Activated CD8-positive, alpha-beta memory T cell treated with anti-CD3 and anti-CD28 coated beads for 24 hours (primary cell): ENCODE measurements around the gene SPECC1L.

ENCODE experiments used
- DNase-seq: peaks from one replicate; pipeline ENCODE4 v3.0.0-alpha.2; 2020

SPECC1L gene

DNA sequence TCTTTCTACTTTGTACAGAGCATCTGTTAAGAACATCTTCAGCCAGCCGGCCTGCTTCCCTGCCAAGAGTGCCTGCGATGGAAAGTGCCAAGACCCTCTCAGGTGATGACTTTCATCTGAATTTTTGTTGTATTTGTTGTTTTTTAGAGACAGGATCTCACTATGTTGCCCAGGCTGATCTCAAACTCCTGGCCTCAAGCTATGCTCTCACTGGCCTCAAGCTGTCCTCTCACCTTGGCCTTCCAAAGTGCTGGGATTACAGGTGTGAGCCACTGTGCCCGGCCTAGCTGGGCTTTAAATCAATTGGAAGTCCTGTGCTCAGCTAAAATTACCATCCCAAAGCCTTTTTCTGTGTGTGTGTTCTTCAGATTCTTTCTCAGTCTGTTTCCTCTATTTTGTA lies 92.6 kb downstream of the SPECC1L start:
- no peak for DNase-seq

DNA sequence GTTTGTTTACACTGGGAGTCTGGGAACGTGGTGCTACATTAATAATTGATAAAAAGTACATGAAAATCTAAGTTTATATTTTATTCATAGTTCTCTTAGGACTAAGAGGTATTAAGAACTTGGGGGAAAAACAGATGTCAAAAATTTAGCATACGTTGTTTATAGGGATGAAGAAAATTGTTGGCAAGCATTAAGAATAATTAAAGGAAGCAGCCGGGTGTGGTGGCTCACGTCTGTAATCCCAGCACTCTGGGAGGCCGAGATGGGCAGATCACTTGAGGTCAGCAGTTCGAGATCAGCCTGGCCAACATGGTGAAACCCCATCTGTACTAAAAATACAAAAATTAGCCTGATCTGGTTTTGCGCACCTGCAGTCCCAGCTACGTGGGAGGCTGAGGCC lies 96.1 kb downstream of the SPECC1L start:
- no peak for DNase-seq

DNA sequence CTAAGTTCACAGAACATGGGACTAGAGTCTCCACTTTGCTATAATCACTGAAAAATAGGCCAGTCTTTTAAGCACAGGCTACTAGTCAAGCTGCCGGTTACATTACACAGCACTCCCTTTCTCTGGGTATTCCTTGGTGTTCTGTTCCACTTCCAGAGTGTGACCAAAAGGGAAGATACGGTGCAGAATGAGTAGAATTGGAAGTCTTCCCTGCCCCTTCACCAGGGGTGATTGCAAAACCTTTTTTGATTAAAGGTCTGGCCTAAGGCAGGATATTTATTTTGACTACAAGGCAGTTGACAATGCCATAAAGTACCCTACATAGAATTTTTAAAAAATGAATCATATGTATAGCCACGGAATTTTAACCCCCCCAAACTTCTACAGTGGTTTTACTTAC lies 97.2 kb downstream of the SPECC1L start:
- no peak for DNase-seq

DNA sequence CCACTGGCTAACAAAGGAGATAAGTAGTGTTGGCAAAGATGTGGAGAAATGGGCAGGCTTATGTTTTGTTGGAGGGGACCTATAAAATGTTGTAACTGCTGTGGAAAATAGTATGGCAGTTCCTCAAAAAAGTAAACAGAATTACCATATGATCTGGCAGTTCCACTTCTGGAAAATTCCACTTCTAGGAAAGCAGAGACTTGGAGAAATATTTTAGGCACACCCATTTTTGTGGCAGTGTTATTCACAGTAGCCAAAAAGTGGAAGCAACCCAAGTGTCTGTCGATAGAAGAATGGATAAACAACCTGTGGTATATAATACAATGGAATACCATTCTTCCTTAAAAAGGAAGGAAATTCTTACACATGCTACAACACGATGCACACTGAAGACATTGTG lies 99.8 kb downstream of the SPECC1L start:
- no peak for DNase-seq

DNA sequence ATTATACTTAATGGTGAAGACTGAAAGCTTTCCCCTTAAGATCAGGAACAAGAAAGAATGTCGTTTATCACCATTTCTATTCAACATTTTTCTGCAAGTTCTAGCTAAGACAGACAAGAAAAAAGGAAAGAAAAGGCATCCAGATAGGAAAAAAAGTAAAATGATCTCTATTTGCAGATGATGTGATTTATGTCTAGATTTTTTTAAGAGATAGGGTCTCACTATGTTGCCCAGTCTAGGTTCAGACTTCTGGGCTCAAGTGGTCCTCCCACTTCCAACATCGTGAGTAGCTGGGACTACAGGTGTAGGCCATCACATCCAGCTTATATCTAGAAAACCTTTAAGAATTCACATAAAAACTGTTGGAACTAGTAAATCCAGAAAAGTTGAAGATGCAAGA lies 105.4 kb downstream of the SPECC1L start:
- DNase-seq, result no peak

DNA sequence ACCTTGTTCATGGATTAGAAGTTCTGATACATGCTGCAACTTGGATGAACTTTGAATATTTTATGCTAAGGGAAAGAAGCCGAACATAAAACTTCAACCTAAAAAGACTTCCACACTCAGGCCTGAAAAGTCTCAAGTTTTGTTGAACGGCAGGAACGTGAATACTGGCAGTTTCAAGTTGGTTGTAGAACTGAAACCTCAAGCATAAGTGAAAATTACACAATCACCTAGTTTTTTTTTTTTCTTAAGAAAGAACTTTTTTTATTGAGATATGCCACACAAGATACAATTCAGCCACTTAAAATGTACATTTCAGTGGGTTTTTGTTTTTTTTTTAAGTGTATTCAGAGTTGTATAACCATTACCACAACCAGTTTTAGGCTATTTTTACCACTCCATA lies 106.0 kb downstream of the SPECC1L start:
- no peak for DNase-seq

DNA sequence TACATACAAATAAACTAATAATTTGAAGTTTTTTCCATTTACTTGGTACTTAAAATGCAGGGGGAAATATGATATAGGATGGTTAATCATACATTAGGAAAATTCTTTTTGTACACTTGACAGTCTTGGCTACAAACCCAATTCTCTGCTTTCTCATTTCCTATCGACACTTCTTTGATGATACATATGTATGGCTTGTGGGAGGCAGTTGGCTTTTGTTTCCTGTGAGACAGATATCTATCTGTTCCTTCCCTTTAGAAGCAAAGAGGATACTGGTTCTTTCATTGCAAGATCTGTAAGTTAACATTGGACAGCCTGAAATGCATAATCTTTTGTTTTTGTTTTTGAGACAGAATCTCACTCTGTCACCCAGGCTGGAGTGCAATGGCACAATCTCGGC lies 108.9 kb downstream of the SPECC1L start:
- DNase-seq, result no peak

DNA sequence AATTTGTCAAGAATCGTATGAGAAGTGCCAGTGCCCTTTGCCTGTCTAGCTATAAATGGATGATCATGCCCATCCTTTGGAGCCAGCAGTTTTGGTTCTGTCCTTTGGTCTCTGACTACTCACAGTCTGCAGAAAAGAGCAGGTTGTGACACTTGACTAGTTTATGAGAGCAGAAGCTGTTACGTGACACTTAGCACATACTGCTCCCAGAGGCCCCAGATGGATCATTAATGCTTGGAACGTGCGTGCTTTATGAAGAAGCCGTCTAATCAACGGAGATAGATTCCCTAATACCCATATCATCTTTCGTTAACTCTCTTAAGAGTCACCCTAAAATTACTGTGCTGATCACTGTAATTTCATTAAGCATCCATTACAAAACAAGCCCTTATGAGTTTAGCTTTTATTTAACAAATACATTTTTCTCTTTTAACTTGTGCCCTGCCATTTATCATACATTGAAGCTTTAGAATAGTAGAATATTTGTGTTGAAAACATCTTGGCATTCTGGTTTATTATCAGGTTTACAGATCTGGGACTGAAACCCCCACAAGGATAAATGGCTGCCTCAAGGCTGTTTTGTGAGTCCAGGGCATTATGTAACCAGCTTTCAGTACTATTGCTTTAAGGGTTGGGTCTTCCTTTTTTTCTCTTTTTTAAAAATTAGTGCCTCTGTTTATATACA lies 109.7 kb downstream of the SPECC1L start:
- no peak for DNase-seq

DNA sequence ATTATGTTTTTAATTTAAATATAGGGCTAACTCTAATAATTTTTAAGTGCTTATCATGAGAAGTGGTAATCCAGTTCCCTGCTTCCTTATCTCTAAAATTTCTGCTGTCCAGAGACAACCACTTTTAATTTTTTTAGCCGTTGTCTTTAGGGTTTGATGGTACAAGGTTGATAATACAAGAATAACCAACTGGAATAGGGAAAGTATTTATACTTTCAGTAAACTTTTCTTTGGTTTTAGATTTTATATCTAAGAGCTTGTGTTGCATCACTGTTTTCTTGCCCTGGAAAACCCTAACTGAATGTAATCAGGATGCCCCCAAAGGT lies 110.2 kb downstream of the SPECC1L start:
- DNase-seq, result no peak

DNA sequence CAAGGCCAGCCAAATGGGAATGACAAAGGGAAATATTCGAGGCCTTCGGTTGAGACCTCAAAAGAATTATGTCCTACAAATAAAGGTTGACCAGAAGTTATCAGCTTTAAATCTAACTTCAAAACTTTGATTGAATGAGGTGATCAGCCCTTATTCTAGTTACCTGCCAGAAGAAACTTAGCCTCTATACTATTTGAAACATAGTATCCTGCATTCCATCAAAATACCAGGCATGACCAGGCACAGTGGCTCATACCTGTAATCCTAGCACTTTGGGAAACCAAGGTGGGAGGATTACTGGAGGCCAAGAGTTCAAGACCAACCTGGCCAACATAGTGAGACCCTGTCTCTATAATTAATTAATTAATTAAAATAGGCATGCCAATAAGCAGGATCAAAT lies 112.4 kb downstream of the SPECC1L start:
- no peak for DNase-seq

DNA sequence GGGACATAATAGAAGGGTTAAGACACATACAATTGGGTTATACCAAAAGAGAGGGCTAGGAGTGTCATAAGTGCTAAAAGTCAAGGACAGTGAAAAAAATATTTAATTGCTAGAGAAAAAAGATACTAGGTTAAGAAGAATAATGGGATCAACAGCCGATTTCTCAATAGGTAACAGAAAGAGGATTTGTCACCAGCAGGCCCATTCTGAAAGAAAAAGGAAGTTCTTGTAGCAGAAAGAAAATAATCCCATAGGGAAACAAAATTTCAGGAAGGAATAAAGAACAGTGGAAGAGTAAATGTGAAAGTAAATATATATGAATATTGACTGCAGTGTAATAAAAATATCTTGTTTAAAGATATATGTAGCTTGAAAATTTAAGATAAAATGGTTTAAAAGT lies 113.5 kb downstream of the SPECC1L start:
- no peak for DNase-seq

DNA sequence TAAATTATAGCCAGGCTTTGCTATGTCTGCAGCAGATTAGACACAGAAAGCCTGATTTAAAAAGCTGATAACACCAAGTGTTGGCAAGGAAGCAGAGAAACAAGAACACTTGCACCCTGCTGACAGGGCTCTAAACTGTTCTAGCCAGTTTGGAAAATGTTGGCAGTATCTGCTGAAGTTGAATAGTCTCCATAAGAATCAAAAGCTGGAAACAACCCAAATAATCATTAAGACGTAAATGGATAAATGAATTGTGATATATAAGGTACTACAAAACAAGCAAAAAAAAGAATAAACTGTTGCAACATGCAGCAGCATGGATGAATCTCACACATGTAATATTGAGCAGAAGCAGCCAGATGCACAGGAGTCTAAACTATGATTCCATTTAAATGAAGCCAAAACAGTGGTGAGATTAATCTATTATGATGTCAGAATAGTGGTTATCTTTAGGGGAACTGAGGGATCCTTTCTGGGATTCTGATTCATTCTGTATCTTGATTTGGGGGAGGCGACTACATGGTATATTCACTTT lies 116.4 kb downstream of the SPECC1L start:
- DNase-seq, result no peak

DNA sequence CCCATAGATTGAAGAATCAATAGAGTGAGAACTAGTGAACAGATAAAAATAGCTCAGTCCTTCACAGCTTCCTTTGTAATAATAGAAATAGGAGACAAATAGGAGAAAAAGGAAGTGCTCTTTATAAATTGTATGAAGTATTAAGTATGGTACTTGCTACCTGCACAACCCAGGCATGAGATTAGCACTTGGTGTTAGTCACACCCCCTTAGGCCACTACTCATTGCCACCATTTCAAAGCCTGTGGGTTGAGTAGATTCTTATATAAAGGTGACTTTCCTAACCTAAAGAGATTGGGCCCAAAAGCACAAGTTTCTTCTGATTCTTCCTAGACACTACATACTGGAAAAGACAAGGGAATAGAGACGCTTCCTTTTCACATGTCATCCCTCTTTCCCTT lies 119.0 kb downstream of the SPECC1L start:
- DNase-seq, result no peak

DNA sequence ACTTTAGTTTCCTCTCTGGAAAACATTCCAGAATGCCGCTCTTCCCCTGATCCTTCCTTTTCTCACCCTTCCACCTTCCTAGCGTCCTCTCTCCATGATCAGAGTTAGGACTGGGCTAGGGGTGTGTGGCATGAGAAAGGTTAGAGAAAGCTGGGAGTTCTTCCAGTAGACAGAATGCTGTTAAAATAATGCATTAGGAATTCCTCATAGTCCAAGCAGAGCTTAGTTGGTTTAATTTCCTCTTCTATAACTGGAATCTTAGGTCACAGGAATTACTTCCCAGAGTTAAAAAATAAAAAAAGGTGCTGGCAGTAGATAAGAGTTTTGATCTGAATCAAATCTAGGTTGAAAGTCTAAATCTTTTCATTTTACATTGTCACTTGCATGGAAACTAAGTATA lies 119.5 kb downstream of the SPECC1L start:
- DNase-seq, result no peak

DNA sequence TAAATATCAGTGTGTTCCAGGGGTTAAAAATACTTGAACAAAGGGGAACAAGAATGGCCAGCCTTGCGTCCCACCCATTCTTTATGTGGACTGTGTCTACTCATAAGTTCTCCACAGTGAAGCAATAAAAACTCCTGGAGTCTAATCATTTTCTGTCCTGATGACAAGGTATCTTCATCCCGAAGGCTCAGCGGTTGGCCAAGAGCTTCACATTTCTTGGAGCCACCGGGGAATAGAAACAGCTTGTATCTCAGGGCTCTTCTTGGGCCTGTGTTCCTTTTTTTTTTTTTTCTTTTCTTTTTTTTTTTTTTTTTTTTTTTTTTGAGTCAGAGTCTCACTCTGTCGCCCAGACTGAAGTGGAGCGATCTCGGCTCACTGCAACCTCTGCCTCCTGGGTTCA lies 119.9 kb downstream of the SPECC1L start:
- DNase-seq, result no peak

DNA sequence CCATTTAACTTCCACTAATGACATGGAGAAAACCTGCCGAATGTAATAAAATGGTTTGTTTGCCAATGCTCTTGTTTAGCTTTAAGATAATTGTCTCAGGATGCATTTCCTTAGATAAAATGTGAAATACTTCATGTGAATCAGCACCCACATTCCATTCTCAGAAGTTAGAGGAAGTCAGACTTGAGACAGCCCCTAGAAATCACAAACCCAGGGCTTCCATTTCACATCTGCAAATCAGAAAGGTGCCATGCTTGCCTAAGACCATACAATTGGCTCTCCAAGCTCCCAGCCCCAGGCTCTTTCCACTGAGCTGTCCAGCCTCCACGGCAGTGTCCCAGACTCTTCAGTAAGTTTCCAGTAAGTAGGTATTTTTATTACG lies 121.2 kb downstream of the SPECC1L start:
- DNase-seq, result no peak

DNA sequence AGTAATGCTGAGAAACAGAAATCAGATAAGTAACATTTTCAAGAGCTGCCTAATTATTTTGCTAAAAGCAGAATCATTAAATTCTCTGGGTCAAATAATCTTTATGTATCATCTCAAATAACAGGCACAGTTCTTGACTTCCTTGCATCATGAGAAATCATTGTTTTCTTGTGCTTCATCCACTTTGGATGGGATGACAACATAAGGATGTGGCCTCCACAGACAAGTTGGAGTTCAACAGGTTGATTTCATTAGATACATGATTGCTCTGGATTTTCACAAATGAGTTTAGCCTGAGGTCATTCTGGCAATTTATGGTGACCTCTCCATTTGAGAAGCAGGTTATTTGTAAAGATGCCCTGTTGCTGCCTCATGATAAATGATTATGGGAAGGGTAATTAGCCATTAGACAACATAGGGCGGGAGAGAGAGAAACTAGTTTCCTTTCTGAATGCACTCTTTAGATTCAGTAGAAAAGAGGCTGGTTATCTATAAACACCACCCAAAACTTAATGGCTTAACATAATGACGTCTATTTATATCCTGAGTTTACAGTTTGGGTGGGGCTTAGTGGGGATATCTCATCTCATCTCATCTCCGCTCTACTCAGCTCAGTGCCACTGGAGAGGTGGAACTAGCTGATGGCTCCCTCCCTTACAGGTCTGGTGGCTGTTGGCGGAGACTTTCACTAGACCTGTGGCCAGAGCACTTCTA lies 121.7 kb downstream of the SPECC1L start:
- DNase-seq, result no peak

DNA sequence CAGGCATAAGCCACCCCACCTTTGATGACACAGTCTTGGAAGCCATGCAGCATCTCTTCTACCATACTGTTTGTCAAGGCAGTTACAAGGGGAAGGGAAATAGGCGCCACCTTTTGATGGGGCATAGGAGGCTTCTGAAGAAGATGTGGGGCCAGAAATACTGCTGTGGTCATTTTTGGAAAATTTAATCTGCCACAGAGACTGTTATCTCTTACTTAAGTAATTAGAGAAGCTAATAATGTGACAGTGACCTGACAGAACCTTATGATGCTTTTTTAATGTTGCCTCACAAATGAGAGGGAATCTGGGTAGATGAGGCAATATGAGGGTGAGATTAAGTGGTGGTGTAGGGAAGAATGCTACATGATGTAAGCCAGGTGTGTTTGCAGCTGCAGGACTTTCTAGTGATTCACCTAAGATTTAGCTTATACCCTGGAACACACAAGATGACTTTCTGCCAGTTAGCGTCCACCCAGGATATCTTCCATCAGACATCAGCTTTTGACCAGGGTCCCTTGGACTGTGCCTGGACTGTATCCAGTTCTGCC lies 122.5 kb downstream of the SPECC1L start:
- DNase-seq, result no peak

DNA sequence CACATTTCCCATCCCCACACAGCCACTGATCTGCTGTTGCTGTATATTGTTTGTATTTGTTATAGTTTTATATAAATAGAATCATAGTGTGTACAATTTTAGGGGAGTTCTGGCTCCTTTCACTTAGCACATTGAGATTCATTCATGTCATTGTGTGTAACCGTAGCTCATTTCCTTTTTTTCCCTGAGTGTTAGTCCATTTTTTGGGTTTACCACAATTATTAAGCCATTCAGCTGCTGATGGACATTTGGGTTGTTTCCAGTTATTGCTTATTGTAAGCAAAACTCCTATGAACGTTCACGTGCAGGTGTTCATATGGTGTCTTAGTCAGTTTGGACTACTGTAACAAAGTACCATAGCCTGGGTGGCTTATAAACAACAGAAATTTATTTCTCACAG lies 123.2 kb downstream of the SPECC1L start:
- DNase-seq, result no peak

DNA sequence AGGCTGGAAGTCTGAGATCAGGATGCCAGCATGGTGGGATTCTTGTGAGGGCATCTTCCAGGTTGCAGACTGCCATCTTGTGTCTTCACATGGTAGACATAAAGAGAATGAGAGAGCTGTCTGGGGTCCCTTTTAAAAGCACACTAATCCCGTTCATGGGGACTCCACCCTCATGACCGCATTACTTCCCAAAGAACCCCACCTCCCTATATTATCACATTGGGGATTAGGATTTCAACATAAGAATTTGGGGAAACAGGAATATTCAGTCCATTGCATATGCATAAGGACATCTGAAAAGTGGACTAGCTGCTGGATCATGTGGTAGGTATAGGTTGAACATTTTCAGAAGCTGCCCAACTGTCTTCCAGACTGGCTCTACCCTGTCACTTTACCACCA lies 123.6 kb downstream of the SPECC1L start:
- no peak for DNase-seq

DNA sequence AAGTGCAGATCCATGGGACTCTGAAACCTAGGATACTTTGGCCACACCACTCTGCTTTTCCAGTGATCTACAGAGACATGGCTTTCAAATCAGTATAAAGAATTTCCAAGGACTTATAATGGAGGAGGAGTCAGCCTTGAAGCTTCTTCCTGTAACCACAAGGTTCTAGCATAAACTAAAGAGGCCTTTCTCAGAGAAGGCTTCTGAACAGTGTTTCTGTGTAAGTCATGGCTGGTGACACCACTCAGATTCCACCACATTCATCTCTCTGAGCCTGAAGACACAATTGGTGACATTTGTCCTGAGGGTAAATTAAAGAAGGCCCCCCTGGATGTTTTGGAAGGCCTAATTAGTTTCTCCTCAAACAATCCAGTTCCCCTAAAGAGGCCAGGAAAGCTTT lies 127.8 kb downstream of the SPECC1L start:
- DNase-seq, result no peak

DNA sequence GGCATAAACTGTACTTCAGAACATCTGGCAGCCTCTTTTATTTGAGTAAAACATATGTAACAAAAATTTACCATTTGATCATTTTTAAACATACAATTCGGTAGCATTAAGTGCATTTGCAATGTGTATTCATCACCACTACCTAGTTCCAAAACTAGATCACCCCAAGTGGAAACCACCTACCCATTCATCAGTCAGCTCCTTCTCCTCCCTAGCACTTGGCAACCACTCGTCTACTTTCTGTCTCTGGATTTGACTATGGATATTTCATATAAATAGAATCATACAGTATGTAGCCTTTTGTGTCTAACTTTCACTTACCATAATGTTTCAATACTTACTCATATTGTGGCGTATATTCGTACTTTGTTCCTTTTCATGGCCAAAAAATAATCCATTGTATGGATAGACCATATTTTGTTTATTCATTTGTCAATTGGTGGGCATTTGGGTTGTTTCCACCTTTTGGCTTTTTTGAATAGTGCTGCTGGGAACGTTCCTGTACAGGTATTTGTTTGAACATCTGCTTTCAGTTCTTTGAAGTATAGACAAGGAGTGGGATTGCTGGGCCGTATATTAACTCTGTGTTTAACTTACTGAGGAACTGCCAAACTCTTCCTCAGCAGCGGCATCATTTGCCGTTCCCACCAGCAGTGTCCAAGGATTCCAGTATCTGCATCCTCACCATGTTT lies 129.5 kb downstream of the SPECC1L start:
- no peak for DNase-seq

DNA sequence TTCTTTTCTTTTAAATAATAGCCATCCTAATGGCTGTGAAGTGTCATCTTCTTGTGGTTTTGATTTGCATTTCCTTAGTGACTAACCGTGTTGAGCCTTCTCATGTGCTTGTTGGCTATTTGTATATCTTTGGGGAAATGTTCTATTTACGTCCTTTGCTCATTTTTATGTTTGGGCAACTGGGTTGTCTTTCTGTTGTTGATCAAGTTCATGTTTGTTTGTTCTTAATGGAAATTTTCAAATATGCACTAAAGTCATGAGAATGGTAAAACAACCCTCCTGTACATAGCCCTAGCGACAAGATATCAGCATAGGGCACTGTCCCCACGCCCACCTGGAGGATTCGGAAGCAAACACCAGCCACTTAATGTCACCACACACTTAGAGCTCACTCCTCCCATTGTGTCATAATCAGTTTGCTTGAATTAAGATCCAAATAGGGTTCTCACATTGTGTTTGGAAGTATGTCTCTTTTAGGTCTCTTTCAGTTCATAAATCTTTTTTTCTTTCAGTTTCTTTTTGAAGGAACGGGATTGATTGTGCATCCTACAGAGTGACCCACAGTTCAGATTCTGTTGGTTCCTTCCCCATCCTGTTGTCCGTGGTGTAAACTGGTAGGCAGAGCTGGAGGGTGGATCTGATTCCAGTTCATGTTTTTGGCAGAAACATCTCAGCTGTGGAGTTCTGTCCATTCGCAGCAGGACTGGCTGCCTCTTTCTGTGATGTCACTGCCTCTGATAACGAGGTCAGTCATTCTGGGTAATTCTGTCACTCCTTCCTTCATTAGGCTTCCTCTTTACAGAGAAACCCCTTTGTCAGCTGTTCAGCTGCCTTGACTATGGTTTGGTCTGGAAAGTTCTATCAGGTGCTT lies 130.3 kb downstream of the SPECC1L start:
- DNase-seq, result no peak
